Middle frontal gyrus (tissue), 1 donor: ENCODE results near the gene GMDS.

Experiments used
- DNase-seq: peaks from one replicate; pipeline ENCODE4 v3.0.0-alpha.2; 2015; ENCODE audit warnings: low spot score; ENCODE audit errors: extremely low spot score

Gene GMDS

DNA sequence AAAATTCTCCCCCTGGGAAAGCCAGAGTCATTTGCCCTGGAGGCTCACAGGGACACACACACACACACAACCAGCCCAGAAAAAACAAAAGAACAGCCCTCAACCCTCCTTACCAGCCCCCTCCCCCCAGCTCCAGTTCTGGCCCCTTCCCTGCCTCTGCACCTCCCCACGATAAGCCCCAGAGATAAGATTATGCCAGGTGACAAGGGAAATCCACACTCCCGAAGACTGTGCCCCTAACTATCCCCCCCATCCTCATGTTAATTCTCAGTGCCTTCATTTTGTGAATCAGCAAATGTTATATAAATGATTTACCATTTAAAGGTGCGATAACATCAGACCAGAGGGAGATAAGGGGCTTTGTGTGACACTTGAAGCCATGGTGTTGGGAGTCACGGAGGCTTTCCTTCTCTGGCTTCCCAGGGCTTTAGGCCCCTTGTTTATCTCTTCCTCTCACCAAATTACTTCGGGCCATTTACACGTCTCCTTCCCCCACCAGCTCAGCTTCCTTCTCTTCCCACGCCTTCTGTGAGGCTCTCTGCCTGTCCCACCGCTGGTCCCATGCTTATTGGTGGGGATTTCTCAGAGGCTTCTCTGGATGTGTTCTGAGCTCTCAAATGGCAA, 648.2 kb downstream of the GMDS start:
- no peak for DNase-seq

DNA sequence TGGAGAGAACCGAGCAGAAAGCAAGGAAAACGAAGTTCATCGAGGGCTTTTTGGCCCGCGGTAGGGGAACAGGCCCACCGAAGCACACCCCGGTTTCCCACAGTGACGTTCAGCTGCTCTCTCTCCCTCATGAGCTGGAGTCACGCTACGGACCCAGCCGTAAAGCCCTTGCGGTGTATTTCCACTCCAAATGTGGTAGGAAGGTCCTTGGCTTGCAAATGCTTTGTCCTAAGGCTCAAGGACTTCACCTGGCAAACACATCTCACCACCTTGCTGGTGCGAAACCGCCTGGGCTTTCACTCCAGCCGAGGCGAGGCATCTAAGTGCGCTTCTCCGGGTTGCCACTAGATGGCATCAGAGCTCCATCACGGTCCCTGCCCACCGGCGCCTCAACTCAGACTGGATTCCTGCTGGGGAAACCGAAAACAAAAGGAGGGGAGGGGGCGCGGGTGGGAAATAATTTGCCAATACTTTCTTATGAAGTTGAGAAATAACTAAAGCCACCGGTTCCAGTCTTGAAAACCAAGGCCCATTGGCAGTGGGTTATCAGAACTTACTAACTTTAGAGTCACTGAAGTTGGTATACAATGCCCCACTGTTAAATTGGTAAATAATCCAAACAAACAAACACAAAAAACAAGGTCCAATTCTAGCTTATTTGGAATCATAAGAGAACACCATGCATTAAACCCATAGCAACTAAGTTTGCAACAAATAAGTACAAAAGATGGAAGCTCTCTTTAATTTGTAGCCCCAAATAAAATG, 649.1 kb downstream of the GMDS start:
- DNase-seq: no peak

DNA sequence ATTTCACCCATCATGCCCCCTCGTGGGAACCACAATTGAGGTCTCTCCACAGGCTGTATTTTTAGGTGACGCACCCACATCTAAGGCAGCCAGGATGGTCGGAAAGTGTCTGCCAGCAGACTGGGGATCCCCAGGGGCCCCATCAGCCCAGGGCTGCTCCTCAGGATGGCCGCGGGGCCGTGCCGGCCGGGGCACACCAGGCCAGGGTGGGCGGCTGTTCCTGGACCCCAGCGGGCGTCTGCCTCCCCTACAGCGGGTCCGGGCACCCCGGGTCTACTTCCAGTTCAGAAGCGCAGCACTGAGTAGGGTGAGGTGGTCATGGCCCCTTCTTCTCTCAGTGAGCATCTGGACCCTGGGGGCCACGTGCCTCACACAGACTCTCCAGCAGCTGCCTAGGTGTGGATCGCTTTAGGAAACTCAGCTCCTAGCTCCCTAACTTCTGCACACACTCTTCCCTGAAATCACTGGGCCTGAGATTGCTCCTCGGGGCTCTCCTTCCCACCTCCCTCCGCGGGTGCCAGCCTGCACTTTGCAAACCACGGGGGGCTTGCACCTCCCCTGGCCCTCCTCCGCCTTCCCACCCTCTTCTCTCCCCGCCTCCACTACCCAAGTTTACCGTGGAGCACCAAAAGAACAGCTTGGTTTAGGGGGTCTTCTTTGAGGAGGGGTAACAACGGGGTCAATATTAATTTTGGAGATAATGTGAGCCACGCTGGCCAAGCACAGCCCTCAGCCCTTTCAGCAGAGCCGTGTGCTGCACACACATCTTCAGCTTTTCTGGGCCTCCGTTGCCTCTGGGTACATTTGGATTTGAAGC, 649.9 kb downstream of the GMDS start:
- DNase-seq: no peak

DNA sequence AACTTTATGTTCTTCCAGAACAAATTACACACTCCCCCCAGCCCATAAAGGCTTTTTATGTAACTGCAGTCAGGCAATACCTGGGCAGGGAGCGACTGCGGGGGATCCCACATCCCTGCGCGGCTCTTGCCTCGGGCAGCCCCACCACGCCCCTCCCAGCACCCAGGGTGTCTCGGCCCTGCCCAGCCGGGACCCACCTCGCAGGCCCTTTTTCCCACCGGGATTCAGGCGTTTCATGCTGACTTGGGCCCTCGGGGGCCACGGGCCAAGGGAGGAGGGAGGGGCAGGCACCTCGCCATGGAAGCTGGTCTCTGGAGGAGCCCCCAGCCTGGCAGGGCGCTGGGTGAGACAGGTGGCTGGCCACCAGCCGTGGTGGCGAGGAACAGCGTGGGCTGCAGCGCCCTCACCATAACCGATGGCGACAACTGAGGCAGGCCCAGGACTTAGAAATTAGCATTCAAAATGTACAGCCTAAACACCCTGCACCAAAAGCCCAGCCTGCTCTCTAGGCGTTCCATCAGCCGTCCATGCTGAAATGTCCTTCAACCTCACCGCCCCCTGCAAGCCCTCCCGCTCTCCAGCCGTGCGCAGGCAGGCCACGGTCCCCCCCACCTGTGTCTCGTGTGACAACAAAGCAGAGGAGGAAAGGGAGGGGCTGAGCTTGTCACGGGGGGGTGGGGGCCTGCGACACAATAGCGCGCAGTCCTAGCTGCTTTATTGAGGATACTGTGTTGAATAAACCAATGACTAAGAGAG, 650.8 kb downstream of the GMDS start:
- DNase-seq: no peak

DNA sequence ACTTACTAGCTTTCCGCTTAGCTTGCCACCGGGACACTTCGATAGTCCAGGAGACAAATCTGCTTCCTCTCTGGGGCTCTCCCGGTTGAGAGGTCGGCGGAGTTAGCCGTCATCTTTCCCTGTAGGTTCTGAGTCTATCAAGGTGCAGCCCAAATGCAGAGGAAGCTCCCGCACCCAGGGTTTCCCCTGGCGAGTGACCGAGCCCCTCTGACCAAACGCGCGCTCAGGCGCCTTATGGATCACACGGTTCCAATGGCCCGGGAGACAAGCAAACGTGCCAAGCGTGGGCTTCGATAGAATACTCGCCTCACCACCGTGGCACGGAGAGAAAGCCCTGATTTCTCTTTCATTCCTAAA, 651.5 kb downstream of the GMDS start:
- no peak for DNase-seq

DNA sequence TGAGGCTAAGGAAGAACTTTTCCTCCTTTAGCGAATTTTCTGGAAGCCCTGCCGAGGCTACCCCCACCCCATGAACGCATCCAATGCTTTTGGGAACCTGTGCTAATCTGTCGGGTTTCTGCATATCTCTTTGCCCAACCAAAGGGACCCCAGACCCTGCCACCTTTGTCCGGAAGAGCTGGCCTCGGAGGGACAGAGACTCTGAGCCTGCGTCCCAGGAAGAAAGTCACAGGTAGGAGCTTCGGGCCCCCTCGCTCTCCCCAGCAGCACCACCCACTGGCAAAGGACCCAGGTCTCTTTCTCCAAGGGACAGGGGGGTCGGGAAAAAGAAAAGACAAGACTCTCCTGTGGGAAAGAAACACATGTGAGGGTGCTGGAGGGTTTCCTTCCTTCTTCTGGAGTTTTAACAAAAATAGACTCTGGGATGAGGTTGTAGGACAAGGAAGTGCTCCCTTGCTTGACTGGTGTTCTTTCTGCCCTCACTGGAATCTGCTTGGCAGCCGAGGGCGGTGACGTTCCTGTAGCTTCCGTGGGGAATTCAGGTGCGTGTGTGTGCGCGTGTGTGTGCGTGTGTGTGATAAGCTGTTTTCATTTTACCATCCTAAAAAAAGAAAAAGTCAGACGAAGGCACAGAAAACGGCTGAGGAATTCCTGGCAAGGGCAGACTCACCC, 652.0 kb downstream of the GMDS start:
- no peak for DNase-seq

DNA sequence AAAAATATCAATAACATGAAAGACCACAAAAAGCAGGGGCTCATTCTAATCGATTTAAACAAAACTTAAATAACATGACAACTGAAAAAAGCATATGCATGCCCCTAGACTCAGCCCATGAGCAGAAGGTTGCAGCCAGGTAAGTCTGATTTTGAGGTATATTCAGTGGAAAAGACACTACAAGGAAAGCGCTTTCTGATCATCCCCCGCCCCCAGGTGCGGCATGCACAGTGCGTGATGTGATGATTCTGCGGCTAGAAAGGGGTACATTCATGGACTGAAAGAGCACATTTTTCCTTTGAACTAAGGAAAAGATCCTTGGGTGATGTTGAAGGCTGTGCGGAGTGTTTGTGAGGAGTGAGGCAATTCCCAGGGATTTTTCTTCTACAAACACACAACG, 652.6 kb downstream of the GMDS start:
- DNase-seq: no peak

DNA sequence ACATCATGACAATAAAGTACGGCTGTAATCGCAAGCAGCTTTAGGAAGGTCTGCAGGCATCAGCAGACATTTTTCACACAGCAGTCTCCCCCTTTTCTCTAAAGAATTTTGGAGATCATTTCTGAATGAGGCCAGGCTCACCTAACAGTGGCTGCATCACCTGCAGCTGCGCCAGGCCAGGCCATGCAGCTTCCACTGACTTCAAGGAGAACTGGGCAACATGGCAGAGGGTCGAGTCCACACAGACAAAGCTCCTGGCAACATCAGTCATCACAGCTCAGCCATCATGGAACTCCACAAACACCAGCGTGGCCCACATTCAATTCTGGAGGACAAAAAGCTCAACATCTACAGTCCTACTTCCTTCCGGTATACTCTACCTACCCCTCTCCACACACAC, 653.5 kb downstream of the GMDS start:
- no peak for DNase-seq

DNA sequence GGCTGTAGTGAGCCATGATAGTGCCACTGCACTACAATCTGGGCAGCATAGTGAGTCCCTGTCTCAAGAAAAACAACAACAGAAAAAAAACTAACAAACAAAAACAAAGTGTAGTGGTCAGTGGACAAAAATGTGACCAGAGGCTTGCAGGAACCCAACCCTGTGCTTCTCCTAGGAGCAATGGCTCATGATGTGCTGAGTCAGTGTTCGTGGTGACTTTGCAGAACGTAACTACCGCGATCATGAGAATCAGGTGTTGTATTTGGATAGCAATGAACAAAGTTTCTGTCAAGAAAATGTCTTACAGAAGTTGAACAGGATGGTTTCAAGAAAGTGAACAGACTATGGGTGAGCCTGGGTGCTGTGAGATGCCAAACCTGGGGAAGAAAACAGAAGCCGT, 654.2 kb downstream of the GMDS start:
- no peak for DNase-seq

DNA sequence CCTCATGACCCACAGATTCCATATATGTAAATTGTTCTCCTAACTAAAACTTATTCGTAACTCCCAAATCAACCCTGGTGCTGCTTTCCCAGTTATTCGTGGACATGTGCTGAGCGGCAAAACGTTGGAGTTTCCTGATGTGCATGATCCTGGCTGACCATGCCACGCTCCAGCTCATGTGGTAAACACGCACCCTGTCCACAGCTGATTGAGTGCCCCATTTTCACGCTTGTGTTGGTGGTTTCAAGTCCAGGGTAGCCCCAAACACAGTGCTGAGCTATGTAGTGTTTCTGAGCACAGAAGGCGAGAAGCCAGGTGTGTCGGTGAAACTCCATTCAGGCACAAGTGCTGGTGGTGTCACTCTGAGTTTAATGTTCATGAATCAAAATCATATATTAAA, 654.8 kb downstream of the GMDS start:
- DNase-seq: no peak

DNA sequence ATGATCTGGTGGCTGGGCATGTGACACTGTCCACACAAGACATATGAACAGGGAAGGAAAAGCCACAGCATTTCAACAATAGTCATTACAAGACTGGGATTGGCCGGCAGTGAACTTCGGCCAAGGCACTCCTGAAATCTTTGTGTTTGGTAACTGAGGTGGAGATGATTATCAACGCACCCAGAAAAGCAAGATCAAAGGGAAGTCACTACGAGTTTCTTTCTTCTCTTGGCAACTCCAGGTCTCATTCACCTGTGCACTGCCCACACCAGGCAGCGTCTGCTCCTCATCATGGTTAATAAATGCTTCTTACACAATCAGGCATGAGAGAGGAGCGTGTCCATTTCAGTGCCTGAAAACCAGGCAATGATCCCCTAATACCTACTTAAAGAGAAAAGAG, 656.2 kb downstream of the GMDS start:
- DNase-seq: no peak

DNA sequence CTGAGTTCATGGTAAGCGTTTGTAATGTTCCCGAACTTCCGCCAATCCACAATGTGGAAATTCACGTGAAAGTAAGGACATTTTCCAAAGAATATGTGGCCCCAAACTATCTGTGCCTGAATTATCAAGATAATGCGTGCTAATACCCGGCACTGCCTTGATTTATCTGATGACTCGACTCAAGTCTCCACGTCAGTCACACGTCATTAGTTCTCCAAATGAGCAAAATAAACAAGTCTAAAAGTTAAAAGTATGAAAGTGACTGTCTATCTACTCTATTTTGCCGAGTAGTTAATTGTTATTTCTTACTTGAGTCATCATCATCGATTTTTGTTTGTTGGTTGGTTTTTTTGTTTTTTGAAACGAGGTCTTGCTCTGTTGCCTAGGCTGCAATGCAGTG, 657.4 kb downstream of the GMDS start:
- DNase-seq: no peak

DNA sequence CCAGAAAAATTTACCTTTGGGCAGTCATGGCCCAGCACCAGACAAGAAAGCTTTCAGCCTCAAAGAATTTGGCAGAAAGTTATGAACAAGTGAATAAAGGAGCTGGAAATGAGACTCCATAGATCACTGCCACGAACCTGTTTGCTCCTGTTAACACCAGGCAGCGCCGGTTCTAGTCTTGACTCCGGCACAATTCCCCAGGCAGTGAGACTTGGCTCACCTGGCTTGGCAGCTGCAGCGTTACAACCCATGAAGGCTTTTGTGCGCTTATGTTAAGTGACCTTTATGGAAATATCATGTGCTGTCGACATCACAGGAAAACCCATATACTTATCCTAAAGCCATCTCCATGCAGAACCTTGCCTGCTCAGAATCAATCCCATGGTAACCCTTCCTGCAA, 657.9 kb downstream of the GMDS start:
- no peak for DNase-seq

DNA sequence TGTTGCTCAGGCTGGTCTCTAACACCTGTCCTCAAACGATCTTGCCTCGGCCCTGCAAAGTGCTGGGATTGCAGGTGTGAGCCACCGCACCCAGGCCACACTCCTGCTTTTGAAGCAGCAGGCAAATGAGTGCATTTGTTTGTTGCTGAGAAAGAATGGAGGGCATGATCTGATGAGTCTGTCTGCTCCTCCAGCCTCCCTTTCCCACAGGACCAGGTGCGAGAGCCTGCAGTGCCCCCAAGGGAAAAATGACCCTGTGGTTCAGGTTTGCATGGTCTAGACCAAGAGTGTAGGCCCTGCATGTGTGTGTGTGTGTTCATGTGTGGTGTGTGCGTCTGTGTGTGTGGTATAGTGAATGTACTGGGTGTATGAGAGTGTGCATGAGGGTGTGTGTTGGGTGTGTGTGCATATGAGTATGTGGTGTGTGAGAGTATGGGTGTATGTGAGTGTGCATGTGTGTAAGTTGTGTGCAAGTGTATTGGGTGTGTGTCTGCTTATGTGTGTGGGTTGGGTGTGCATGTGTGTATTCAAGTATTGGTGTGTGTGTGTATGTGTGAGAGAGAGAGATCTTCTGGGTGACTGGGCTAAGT, 658.4 kb downstream of the GMDS start:
- DNase-seq: no peak

DNA sequence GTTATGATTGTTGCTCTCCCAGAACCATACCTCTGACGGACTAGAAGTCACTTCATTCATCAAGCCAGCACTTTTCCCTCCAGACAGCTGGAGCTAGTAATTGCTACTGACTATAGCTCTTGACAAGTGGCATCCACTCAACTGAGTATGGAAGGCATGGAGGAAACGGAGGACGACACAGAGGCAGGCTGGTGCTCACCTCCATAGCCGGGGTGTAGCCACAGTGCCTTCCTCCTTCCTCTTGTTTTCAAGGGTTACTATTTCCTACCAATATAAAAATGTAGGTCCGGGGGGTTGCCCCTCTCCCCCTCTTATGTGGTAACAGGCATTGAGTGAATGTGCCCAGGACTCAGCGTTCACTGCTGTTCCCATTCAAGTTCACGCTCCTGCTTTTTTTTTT, 659.1 kb downstream of the GMDS start:
- no peak for DNase-seq

DNA sequence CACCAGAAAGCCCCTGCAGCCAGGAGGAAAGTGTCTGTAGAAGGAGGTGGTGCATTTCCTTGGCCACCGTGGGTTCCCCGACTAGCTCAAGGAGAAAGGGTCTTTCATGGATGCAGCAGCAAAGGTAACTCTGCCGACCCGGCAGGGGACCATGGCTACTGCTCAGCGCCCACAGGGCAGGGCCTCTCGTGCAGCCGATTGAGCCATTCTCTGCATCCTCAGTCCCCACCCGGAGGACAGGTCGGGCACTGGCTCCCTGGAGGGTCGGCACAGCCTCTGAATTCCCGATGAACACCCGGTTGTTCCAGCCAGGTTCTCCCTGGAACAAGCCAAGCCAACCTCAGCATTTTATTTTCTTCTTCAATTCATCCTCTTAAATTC, 659.7 kb downstream of the GMDS start:
- no peak for DNase-seq

DNA sequence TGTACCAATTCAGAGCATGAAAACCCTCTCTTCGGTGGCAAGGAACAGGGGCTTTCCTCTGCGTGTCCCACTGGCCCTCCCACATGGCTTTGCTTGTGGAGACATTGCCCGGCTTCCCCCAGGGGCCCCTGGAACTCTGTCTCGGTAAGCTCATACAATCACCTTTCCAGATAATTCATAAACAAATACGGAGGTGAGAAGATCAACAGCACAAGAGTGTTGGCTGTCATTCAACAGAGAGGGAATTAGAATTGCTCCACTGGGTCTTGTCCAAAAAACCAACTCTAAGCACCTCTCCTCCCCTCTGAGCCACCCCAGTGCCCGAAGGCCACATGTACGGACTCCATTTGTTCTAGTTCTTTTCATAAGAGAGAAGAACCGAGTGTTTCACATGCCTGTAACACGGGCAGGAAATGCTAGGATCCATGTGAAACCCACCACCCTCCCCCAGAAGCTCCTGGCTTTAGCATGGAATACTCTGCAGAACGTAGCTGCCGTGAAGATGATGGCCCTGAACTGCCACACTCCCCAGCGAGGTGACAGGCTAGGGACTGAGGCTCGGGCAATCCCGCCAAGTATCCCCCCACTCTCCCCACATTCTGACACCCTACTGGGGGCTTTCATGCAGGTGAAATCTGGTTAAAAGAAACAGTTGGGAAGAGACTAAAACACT, 660.3 kb downstream of the GMDS start:
- DNase-seq: no peak

DNA sequence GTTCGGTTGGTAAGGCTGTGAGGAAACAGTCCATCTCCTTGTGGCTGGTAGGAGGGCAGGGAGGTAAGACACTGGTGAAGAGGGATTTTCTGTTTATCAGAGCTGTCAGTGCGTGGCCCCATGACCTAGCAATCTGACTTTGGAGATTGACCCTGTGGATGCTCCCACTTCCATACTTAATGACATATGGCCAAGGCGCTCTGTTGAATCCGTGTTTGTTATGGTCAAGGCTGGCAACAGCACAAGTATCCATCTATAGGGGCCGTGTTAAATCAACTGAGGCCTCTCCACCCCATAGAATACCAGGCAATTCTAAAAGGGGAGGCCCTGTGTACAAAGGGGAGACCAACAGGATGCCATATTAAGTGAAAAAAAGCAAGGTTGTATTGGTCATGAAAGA, 661.3 kb downstream of the GMDS start:
- DNase-seq: no peak

DNA sequence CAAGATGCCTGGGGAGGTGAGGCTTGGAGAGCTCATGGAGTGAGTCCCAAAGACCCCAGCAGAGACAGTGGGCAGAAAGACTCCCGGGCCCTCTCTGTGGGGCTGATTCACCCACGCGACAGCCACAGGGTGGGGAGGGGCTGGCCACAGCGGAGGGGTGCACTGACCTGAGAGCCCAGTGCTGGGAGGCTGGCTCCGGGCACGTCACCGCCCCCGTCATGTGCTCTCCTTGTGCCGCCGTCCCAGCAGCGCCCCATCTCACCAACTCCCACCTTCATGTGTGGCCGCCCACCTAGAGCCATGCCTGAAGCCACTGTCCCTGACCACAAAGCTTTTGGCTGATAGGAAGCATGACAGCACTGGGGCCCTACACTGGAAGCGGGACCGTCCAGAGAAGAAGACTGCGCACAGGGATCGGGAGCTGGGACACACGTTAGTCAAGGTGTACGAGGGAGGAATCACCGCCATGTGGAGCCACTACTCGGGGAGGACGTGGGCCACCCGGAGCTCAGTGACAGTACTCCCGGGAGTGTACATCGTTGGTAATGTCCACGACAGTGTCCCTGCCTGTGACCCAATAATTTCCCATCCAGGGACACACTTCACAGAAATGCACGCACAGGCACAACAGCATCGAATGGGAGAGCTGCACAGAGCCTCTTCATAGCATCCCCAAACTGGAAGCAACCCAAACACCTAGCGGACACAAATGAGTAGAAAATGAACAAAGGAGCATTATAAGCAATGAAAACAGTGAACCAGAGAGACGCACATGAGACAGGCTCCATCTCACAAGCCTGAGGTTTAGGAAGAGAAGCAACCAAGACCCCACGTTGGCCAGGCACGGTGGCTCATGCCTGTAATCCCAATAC, 664.0 kb downstream of the GMDS start:
- DNase-seq: no peak
